GM12874 (cell line): ENCODE results near the gene FGFBP1.

Experiments
- CTCF ChIP-seq: IDR thresholded peaks from 2 replicates; pipeline ENCODE4 v1.5.1; 2011; ENCODE audit warnings: low read depth, mild to moderate bottlenecking, control low read depth, low read length, moderate library complexity; ENCODE audit not compliant: insufficient read depth

Gene FGFBP1

GRCh38 chr4:15910155-15910940 lies 28.2 kb downstream of the FGFBP1 start:
- no peak for TF ChIP-seq CTCF

- TF ChIP-seq CTCF: no peak
These were observed 31.1 kb downstream of the FGFBP1 start for GRCh38 chr4:15907430-15907829.

- TF ChIP-seq CTCF: no peak
These were observed 32.5 kb downstream of the FGFBP1 start for GRCh38 chr4:15906020-15906443.

- no peak for TF ChIP-seq CTCF
These were observed 35.8 kb downstream of the FGFBP1 start for GRCh38 chr4:15902746-15903145.

GRCh38 chr4:15901998-15902397 lies 36.5 kb downstream of the FGFBP1 start:
- TF ChIP-seq CTCF: no peak

GRCh38 chr4:15901007-15901406 lies 37.5 kb downstream of the FGFBP1 start:
- no peak for TF ChIP-seq CTCF

DNA sequence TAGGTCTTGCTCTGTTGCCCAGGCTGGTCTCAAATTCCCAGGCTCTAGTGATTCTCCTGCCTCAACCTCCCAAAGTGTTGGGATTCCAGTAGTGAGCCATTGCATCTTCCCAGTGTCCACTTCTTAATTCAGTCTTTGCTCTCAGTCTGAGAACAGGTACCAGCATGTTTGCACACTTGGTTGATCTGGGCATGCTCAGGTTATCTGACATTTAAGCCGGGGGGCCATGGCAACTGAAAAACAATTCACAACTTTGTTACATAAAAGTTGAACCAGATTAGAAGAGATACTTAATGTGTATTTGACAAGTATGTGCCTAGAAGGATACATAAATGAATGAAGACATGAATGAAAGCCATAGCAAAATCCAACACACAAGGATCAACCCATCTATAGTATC lies 39.0 kb downstream of the FGFBP1 start:
- no peak for TF ChIP-seq CTCF
